GM18907 (cell line): ENCODE measurements around the gene ICAM2.
"Not testable (repeated sequence)": the region's sequence is repeated elsewhere in the genome, so short reads cannot be mapped to it uniquely, and the experiment has no call there.

Source experiments
- ATAC-seq: cut with Tn5 transposase; IDR thresholded peaks from one replicate; pipeline ENCODE4 v1.9.1; 2021; ENCODE audit warnings: mild to moderate bottlenecking, moderate library complexity; ENCODE audit not compliant: unreplicated experiment

Gene ICAM2

DNA sequence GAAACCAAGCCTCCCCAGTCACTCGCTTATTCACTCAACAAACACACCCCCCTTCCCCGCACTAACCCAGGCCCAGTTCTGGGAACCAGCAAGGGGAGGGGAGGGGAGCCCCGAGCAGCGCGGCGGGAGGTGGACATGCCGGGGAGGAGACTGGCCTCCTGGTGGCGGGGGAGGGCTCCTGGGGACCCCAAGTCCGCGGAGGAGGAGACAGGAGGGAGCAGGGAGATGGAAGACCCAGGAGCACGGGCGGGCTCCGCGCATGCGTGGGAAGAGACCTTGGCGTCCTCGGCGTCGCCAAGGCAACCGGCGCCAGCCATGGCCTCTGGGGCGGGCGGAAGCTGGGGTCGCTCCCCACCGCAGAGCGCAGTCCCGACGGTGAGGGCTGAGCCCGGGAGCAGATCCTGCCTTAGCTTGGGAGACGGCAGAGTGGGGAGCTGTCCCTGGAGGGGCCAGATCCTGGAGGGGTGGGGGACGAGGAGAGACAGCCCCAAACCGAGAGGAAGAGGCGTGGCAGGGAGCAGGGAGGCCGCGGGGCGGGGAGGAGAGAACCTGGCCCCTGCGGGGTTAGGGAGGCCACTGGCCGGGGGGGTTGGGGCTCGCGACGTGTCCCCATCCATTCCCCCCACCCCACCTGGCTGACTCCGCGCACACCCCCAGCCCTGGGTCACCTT lies 22.2 kb downstream of the ICAM2 start, which contains the start of gene PRR29:
Gene PRR29 (plus strand): TSS at position 302 of the 671 bp plus-strand sequence. CDS start 14 bp downstream, at position 316.
- ATAC-seq, result peak; percentile 59

DNA sequence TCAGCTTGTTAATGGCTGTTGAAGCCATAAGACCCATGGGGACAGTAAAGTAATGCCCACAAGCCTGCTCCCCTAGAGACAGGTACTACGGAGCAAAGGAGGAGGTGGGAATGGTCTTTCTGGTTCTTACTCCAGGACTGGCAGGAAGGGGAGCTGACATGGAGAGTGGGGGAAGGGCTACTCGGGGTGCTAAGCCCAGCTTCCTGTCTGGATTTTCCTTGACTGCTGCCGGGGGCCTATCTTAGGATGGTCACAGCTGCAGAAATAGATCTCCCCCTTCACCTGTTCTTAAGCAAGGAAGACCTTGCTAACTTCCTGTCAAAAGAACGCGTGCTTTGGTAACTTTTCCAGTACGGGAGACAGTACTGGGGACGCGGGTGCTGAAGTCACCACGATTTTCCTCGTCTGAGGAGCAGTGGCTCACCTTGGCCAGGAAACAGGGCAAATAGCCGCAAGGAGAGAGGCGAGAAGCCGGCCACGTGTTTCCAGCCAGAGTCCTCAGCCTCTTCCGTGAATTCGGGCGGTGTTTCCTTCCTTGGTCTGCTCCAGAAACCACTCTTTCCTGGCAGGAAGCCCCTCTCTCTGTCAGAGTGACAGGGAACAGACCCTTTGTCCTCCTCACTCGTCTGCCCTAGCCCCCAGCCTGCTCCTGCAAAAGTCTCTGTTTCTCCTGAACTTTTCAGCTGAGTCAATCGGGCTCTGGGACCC lies 22.9 kb downstream of the ICAM2 start:
- ATAC-seq, result no peak

DNA sequence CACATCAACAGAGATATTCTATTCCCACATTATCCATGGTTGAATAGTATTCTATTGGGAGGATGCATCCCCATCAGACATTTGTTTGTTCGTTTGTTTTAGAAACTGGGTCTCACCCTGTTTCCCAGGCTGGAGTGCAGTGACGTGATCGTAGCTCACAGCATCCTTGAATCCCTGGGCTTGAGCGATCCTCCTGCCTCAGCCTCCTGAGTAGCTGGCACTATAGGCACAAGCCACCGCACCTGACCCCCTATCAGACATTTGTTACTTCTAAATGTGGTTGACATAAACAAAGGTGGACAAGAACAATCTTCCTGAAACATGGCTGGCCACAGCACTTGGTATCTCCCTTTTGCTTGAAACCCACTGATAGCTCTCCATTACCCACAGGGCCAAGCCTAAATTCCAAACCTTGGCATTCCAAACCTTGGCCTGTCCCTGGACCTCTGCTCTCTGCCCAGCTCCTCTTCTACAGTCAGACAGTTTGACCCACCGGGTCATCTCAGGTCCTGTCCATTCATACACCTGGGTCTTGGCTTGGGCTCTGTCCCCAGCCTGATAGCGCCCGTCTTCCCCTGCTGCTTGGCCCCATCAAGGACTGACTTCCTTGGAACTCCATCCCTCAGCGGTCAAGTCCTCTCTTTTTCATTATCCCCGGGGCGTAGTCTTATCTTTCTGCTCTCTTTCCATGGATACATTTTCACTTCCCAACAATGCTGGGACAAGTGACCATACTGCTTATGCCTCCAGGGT lies 23.8 kb downstream of the ICAM2 start:
- no peak for ATAC-seq

DNA sequence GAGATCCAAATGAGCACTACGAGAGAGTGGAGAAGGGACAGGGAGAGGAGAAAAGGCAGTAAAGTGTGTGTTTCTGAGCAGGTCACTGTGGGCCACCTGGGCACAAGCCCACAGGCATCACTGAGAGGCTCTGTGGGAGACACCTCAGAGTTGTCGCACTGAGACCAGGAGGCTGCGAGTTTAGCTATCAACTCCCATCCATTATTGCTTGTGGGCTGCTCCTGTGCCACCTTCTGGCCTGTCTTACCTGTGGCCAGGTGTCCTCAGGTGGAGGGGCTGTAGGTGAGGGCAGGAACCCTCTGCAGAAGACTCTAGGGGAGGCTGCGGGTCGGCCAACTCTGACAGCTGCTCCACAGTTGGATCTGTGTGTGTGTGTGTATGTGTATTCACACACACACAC lies 24.8 kb downstream of the ICAM2 start:
- no peak for ATAC-seq

DNA sequence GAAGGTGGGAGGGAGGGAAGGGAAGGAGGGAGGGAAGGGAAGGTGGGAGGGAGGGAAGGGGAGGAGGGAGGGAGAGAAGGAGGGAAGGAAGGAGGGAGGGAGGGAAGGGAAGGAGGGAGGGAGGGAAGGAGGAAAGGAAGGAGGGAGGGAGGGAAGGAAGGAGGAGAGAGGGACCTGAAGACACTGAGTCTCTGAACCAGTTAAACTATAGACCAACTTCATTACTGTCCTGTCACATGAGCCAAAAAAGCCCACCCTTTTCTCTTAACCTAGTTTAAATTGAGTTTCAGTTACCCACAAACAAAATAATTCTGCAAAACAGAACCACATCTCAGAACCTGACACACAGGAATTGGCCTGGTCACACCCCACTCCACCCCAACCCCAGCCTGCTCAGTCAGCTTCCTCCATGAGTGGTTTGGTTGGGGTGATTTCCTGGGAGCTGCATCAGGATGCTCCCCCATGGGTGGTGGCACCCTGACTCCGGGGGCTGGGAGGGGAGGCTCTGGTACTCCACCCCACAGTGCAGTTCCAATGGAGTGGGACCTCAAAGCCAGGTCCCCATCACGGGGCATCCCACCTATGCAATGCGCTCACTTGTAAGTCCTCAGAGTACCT lies 27.0 kb downstream of the ICAM2 start:
- ATAC-seq, result no peak

DNA sequence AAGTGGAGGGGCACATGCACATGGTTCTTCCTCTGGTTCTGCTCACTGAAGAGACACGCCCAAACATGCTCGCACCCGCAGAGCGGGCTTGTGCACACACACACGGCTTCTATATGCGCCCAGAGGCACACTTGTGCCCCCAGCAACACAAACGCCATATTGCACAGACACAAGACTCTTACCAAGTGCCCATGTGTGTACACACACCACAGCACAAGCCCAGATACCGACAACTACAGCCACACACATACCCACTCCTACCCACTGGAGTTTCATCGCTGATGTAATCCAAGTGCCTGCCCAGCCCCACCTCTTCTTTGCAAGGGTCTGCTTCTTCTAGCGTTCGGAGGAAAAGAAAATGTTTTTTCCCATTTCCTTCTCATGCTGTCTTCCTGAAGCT lies 28.8 kb downstream of the ICAM2 start:
- no peak for ATAC-seq

DNA sequence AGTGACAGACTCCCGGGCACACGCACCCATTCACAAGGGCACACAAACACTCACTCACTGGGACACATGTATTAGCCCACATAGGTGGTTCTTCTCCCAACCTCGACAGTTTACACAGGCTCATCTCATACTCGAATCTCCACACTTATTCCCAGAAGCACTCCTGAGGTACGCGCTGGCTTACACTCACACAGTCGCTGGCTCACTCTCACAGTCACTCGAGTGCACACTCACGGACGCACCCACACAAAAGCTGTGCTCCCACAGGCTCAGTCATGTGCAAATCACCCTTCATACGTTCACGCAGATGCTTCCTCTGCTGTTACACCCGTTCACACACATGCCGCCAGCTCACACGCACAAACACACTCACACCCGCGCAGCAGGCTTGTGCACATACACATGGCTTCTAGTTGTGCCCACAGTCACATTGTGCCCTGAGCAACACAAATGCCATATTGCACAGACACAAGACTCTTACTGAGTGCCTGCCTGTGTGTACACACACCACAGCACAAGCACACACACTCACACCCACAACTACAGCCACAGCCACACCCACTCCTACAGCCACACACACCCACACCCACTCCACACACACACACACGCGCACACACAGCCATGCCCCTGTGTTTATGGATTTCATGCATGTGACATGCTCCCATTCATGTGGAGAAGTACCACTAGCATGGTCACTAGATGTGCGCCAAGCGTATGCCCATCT lies 30.6 kb downstream of the ICAM2 start:
- no peak for ATAC-seq

DNA sequence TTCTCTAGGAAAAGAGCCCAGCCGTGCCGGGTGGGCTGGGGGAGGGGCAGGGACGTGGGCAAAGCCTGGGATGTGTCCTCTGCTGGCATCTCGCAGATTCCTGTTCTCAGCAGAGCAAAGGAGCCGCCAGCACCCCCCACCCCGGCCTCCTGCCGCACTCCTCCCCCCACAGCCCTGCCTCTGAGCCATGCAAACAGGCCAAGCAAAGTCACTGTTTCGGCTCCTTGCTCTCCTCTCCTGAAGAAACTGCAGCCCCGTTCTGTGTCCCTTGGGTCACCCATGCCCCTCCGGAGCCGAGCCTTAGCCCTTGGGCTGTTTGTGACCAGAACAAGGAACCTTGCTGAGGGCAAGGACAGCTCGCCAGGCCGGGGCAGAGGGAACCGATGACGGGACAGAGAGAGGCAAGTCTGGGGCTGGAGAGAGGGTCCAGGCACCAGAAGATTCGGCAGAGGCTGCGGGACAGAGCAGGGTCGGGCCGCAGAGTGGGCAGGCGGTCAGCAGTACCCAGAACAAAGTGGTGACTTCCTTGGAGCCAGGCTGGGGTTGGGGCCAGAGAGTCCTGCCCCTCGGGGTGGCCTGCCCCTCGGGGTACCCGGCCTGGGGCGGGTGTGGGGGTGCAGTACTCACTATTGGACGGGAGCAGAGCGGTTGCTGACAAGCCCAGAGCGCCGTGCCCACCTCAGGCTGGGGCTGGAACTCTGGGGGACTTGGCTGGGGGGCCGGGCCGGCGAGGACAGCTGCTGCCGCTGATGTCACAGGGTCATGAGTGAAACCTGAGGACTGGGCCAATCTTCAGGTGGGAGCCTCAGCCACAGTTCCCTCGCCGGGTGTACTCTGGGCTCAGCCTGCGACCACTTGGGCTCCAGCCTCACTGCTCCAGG lies 31.5 kb downstream of the ICAM2 start:
- ATAC-seq, result no peak

DNA sequence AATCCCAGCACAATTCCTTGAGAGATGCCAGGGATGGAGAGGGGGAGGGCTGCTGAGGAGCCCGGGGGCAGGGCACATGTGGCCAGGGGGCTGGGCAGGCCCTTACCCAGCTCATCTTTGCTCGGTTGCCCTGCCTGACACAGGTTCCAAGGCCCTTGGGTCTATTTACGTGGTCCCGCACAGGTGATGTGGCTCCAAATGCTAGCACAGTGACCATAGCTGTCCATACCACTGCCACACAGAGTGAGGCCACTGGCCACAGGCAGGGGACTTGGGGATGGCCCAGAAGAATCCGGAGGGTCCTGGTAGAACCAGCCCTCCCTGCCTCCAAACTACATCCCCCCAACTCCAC lies 32.3 kb downstream of the ICAM2 start:
- ATAC-seq, result no peak

DNA sequence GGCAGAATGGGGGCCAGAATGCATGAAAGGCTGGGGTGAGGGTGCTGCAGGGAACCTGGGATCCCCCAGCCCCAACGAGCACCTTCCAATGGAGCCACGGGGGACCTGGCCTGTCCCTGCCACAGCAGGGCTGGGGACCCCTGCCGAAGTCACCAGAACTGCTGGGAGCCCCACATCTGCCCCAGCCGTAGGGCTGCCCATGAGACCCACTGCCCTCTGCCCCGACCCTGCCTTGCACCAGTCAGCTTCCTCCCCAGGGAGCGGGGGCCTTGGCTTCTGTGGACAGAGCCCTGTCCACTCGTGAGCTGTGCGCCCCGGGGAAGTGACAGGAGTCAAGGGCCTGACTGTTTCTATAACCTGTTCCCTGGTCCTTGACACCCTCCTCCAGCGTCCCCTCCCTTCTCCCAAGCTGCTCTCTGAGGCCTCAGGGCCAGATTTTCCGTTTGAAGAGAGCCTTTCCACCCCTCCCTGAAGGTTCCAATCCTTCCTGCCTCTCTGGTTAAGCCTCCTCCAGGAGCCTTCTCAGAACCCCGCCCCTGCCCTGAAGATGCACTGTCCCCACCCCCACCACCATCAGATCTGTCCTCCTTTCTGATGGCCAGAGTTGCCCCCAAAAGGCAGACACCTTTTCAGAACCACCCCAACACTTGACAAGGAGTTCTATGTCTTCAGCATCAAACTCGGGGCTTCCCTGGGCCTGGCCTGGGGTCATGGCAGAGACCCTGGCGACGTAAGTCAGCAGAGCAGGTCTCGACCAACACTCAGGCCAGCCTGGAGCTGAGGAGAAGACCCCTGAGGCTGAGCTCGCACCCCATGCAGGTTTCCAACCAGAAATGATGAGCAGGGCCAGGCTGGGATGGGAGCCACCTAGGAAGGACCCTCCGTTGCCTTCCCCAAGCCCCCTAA lies 33.0 kb downstream of the ICAM2 start:
- ATAC-seq, result no peak

DNA sequence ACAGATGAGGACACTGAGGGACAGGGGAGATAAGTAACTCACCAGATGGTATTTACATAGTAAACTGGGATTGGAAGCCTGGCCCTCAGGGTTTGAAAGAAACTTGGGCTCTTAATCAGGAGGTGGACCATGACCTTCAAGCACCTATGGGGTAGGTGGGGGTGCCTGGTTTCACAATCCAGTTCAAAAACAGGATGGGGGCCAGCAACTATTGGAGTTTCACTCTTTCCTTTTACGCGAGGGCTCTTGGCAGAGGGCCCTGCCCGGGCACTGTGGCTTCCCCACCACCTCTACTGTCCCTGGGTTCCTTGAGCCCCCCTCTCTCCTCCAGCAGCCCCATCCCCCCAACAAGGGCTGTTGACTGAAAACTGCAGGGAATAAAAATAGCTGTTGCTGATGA lies 33.6 kb downstream of the ICAM2 start:
- ATAC-seq, result no peak

DNA sequence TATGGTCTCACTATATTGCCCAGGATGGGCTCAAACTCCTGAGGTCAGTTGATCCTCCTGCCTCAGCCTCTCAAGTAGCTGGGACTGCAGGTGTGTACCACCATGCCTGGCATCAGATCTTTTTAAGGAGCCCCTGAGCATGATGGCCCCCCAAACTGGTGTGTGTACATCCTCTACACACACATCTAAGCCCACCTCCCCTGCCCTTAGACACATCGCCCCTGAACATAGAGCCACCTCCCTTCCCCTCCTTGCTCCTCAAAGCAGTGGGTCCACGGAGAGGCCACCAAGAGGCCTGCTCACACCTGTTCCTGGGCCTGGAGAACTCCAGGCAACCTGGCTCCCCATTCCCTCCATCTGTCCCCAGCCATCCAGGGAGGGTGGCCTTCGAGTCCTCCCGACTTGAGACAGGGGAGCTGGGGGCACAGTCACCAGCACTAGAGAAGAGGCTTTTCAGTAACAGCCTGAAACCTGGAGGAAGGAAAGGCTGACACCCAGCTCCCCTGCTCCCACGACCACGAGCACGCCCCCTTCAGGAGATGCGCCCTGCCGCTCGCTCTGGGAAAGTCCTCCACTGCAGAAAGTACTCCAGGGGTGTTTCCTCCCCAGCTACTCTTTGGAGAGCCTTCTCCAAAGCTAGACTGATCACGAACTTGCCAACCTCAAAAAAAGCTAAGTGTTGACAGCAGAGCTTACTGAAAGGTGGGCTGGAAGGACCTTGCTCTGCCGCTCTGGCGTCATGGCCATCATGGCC lies 34.9 kb downstream of the ICAM2 start:
- no peak for ATAC-seq

DNA sequence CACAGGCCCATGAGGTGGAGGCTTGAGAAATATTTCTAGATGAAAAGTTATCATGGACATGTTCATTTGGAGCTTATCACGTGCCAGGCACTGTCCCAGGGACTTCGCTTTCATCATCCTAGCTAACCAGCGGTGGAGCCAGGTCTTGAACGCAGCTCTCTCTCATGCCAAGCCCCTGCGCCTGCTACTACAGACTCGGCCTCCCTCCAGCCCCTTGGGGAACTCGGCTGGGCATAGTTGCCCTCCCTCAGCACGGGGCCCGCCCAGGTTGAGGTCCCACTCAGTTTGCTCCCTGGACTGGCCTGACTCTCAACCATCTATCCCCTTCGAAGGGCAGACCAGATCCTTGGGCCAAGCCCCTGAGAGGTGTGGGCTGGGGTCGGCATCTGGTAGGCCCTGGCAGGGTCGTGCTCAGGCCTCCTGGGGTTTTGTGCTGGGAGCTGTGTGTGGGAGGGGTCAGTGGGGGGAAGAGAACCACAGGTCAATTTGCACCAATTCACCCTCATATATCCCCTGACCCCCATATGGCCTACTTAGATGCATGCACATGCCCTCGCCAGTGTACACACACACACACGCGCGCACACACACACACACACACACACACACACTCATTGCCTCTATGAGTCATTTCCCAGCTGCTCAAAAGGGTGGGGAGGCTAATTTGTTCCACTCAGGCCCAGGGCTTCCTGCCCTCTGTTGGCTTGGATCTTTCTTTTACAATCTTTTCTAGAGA lies 35.6 kb downstream of the ICAM2 start:
- no peak for ATAC-seq

DNA sequence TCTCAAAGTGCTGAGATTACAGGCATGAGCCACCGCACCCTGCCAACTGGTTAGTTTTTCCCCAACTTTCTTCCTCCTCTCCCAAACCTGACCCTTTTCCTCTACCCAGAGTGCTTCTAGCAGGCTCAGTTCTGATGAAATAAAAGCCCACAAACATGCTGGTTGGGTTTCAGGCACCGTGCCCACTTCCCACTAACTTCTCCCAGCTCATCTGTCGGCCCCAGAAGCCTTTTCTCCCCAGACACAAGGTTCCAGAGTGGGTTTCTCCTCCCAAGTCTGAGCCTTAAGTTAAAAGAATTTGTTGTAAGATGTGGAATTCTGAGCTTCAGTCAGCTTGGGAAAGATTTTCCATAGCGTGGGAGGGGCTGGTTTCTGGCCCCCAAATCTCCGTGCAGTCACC lies 36.2 kb downstream of the ICAM2 start:
- ATAC-seq, result no peak

DNA sequence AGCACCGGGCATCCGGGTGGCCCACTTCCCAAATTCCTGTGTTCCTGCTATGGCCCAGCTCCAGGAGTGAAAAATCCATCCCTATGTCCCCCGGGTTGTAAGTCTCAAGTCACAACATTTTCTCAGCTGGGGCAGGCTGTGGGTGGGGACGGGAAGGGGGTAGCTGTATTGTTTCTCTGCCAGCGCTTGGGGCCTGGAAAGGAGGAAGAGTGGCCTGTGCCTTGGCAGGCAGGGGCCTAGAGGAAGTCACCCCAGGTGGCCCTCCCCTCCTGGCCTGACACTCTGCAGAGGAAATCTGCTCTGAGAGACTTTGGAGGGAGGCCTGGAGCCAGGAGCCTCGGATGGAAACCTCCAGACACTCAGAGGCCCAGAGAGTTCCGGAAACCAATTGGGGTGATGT lies 37.1 kb downstream of the ICAM2 start:
- no peak for ATAC-seq

DNA sequence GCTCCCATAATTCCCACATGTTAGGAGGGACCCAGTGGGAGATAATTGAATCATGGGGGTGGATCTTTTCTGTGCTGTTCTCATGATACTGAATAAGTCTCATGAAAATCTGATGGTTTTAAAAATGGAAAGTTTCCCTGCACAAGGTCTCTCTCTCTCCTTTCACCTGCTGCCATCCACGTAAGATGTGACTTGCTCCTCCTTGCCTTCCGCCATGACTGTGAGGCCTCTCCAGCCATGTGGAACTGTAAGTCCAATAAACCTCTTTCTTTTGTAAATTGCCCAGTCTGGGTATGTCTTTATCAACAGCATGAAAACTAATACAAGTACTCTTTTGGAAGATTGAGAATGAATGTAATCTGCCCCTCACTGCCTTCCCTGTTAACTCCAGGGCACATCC lies 37.8 kb downstream of the ICAM2 start:
- ATAC-seq, result not testable (repeated sequence)
